ENCODE measurements around the gene CLCF1. TPM values are rescaled to one million over a fixed set of nuclear protein-coding genes. Genes with fewer than 3 reads are reported as not detected.

The CLCF1 gene
- total and polyA plus RNA-seq, 2 of the 13 experiments (the other 11 are each of a cell fraction or from before 2014, with no cell fraction given), result 0.49 to 0.78 TPM

DNA sequence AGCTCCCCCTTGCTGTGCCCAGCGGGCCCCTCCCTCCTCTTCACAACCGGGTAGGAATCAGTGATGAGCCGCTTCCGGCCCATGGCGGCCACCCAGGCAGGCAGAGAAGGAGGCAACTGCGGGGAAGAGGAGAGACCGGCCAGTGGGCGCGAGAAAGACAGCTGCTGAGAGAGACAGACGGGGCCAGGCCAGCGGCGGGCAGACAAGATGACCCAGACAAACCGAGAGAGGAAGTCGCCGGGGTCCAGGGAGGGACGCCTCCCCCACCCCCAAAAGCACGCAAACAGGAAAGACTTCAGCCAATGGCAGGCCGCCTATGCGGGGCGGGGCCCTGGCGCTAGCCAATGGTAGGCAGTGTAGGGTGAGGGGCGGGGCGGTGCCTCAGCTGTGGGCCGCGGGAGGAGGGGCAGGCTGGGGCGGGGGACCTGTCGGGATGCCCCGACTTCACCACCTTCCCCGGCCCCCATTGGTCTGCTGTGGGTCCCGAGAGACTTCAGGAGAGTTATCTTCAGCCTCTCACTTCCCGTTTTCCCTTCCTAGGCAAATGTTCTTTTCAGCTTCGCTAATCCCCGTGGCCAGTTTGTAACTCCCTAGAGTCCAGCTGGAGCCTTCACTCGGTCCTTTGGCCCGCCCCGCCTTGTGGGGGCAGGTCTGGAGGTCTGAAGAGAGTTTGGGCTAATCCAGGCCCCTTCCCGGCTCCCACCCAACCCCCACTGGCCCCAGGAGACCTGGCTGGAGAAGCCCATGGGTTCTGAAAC lies 19.9 kb downstream of the CLCF1 start, which contains the start of gene POLD4 (continued):
- TF ChIP-seq, protein P1, sequence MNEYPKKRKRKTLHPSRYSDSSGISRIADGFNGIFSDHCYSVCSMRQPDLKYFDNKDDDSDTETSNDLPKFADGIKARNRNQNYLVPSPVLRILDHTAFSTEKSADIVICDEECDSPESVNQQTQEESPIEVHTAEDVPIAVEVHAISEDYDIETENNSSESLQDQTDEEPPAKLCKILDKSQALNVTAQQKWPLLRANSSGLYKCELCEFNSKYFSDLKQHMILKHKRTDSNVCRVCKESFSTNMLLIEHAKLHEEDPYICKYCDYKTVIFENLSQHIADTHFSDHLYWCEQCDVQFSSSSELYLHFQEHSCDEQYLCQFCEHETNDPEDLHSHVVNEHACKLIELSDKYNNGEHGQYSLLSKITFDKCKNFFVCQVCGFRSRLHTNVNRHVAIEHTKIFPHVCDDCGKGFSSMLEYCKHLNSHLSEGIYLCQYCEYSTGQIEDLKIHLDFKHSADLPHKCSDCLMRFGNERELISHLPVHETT (CRISPR knock-in tag; conservative IDR thresholded peaks at IDR 0.05), result no peak; the same call in 1 of the 2 replicates
- TF ChIP-seq, protein P2, sequence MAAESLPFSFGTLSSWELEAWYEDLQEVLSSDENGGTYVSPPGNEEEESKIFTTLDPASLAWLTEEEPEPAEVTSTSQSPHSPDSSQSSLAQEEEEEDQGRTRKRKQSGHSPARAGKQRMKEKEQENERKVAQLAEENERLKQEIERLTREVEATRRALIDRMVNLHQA (CRISPR knock-in tag; IDR thresholded peaks at IDR 0.05), result no peak
- TF ChIP-seq CBX2 (IDR thresholded peaks at IDR 0.05; ENCODE audit: low read depth, low read length) (no peak), CBX2 (CRISPR knock-in tag; IDR thresholded peaks at IDR 0.05; ENCODE audit: low read depth) (no peak), NKX3-1 (CRISPR knock-in tag; IDR thresholded peaks at IDR 0.05) (no peak), ETV5 (CRISPR knock-in tag; IDR thresholded peaks at IDR 0.05; ENCODE audit: borderline replicate concordance) (peak; percentile 66), CCAR2 (optimal IDR thresholded peaks at IDR 0.05; ENCODE audit: low read depth, low read length) (no peak), ZNF598 (CRISPR knock-in tag; IDR thresholded peaks at IDR 0.05; ENCODE audit: borderline replicate concordance) (no peak), DR1 (CRISPR knock-in tag; IDR thresholded peaks at IDR 0.05) (peak; percentile 62), ZSCAN21 (CRISPR knock-in tag; IDR thresholded peaks at IDR 0.05; ENCODE audit: borderline replicate concordance) (peak; percentile 88), ZMYM4 (CRISPR knock-in tag; IDR thresholded peaks at IDR 0.05) (no peak; the same call in 1 of the 2 replicates), NFYB (CRISPR knock-in tag; IDR thresholded peaks at IDR 0.05) (peak; percentile 82), NFKB2 (CRISPR knock-in tag; IDR thresholded peaks at IDR 0.05; ENCODE audit: borderline replicate concordance) (no peak), RXRB (CRISPR knock-in tag; IDR thresholded peaks at IDR 0.05; ENCODE audit: borderline replicate concordance) (peak; percentile 67), RFX5 (IDR thresholded peaks at IDR 0.05; ENCODE audit: low read depth, low read length) (peak; percentile 52; the same call in 1 of the 2 replicates), RNF2 (conservative IDR thresholded peaks at IDR 0.05; ENCODE audit: low read depth) (no peak), ZNF75D (CRISPR knock-in tag; IDR thresholded peaks at IDR 0.05; ENCODE audit: borderline replicate concordance) (no peak), ARHGAP35 (CRISPR knock-in tag; IDR thresholded peaks at IDR 0.05; ENCODE audit: borderline replicate concordance) (peak; percentile 52; the same call in 1 of the 2 replicates), ZNF607 (CRISPR knock-in tag; IDR thresholded peaks at IDR 0.05; ENCODE audit: borderline replicate concordance) (no peak; the same call in 1 of the 2 replicates), ZNF432 (CRISPR knock-in tag; IDR thresholded peaks at IDR 0.05; ENCODE audit: borderline replicate concordance) (no peak), KDM5A (IDR thresholded peaks at IDR 0.05; ENCODE audit: borderline replicate concordance, low read length) (peak; percentile 80; the same call in 1 of the 2 replicates)
- TF ChIP-seq, protein P3, sequence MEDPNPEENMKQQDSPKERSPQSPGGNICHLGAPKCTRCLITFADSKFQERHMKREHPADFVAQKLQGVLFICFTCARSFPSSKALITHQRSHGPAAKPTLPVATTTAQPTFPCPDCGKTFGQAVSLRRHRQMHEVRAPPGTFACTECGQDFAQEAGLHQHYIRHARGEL (CRISPR knock-in tag; IDR thresholded peaks at IDR 0.05), result no peak
- TF ChIP-seq, protein P4, sequence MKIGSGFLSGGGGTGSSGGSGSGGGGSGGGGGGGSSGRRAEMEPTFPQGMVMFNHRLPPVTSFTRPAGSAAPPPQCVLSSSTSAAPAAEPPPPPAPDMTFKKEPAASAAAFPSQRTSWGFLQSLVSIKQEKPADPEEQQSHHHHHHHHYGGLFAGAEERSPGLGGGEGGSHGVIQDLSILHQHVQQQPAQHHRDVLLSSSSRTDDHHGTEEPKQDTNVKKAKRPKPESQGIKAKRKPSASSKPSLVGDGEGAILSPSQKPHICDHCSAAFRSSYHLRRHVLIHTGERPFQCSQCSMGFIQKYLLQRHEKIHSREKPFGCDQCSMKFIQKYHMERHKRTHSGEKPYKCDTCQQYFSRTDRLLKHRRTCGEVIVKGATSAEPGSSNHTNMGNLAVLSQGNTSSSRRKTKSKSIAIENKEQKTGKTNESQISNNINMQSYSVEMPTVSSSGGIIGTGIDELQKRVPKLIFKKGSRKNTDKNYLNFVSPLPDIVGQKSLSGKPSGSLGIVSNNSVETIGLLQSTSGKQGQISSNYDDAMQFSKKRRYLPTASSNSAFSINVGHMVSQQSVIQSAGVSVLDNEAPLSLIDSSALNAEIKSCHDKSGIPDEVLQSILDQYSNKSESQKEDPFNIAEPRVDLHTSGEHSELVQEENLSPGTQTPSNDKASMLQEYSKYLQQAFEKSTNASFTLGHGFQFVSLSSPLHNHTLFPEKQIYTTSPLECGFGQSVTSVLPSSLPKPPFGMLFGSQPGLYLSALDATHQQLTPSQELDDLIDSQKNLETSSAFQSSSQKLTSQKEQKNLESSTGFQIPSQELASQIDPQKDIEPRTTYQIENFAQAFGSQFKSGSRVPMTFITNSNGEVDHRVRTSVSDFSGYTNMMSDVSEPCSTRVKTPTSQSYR (CRISPR knock-in tag; IDR thresholded peaks at IDR 0.05; ENCODE audit: borderline replicate concordance), result peak; percentile 83; the same call in 1 of the 2 replicates
- TF ChIP-seq, protein P5, sequence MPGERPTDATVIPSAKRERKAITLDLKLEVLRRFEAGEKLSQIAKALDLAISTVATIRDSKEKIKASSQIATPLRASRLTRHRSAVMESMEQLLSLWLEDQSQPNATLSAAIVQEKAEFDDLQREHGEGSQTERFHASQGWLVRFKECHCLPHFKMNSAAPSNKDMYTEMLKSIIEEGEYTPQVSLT (CRISPR knock-in tag; IDR thresholded peaks at IDR 0.05; ENCODE audit: borderline replicate concordance, low read depth), result no peak

Data from HepG2 (cell line).